Kidney (tissue), 14 donors: Measurements from ENCODE around the gene MTOR. TPM values are rescaled to one million over a fixed set of nuclear protein-coding genes. Genes with fewer than 3 reads are reported as not detected.

Experiments
- DNase-seq, 5 donors: peaks; one replicate each; pipeline ENCODE4 v3.0.0-alpha.2; 2013 to 2020
- FAIRE-seq: peaks from 2 replicates; lab custom pipeline; 2012; peaks lifted over from hg19 to GRCh38; lab: Jason Lieb, UNC
- H3K27ac ChIP-seq, 2 donors: one replicate each; pipeline ENCODE4 v1.7.0; 2013; ENCODE audit warnings: low read depth in 2 of 2, low read length in 2 of 2, inconsistent platforms in 1 of 2
- H3K27me3 ChIP-seq: one replicate; pipeline ENCODE4 v1.7.1; 2013; ENCODE audit warnings: low read length, inconsistent platforms; ENCODE audit not compliant: control insufficient read depth, insufficient read depth
- H3K36me3 ChIP-seq, 3 donors: one replicate each; pipeline versions ENCODE4 v1.7.0 to v1.7.1; 2013; ENCODE audit warnings: low read length in 3 of 3, control low read depth in 1 of 3, inconsistent platforms in 1 of 3; ENCODE audit not compliant: insufficient read depth in 3 of 3, control insufficient read depth in 2 of 3
- H3K4me1 ChIP-seq, 3 donors: one replicate each; pipeline versions ENCODE4 v1.7.0 to v1.7.1; 2013; ENCODE audit warnings: low read length in 3 of 3, inconsistent platforms in 1 of 3, low read depth in 1 of 3; ENCODE audit not compliant: control insufficient read depth in 2 of 3, insufficient read depth in 2 of 3
- H3K4me3 ChIP-seq, 3 donors: one replicate each; pipeline versions ENCODE4 v1.7.0 to v1.8.1; 2013; ENCODE audit warnings: low read length in 3 of 3, control low read depth in 1 of 3, inconsistent platforms in 1 of 3
- H3K9ac ChIP-seq, 3 donors: one replicate each; pipeline versions ENCODE4 v1.7.0 to v1.7.1; 2013; ENCODE audit warnings: low read length in 3 of 3, control low read depth in 1 of 3, inconsistent platforms in 1 of 3
- H3K9me3 ChIP-seq, 3 donors: one replicate each; pipeline versions ENCODE4 v1.7.0 to v1.7.1; 2013; ENCODE audit warnings: low read length in 3 of 3, control low read depth in 1 of 3, inconsistent platforms in 1 of 3; ENCODE audit not compliant: control insufficient read depth in 2 of 3, insufficient read depth in 1 of 3
- CTCF ChIP-seq: IDR thresholded peaks from 3 replicates; pipeline ENCODE4 v1.5.1; 2012; ENCODE audit warnings: mild to moderate bottlenecking, moderate library complexity, borderline replicate concordance; ENCODE audit not compliant: insufficient read depth; ENCODE audit errors: extremely low read depth
- intact Hi-C: fragments of 100-400 bp; cut with DNase I; formaldehyde crosslinking; loops from one replicate; pipeline ENCODE4 v1.11.1; 2022
- polyA plus RNA-seq: library from polyadenylated mRNA; stranded (reverse); fragments of 350-450 nt; fragmentation: Illumina TruSeq; extraction: RNeasy Lipid Tissue Mini Kit (QIAGEN cat#74804); gene quantifications from one replicate; pipeline ENCODE4 v1.2.3, GENCODE V29; 2014; ENCODE audit warnings: low read depth, low replicate concordance; ENCODE audit not compliant: insufficient read depth
- total RNA-seq: library from RNA; stranded (reverse); fragmentation: NEBNext Ultra II Directional; extraction: Animal tissue kit (Norgen Biotek cat#: 25700); gene quantifications from one replicate; pipeline ENCODE4 v1.2.1, GENCODE V29; 2021
- donor health status: control.
- donor health status: control.
- donor health status: control.
- donor health status: control.
- donor health status: control.
- donor health status: DM: yes; HTN: yes; CAD: no.
- donor health status: Normal renal cell carcinoma (clear cell type).

Gene MTOR
- total and polyA plus RNA-seq, 2 donors from 2014 or later = 16.0 to 36.8 TPM

- no peak for FAIRE-seq
- no peak for TF ChIP-seq CTCF
Measured at GRCh38 chr1:11245248-11245647, 17.1 kb downstream of the MTOR start.

GRCh38 chr1:11238311-11238710, 24.0 kb downstream of the MTOR start:
- TF ChIP-seq CTCF = no peak
- no peaks in the 10 kb centered on the region for H3K27me3 ChIP-seq
- no peak for FAIRE-seq
- H3K27ac ChIP-seq = no peak overlapping the region
- no peaks in the 10 kb centered on the region for H3K4me1 ChIP-seq
- intact Hi-C loops = no loop called here
- peaks cover 5 to 74% (median 44%) of the 10 kb centered on the region in 3 donors for H3K36me3 ChIP-seq
- H3K9me3 ChIP-seq = no peaks in the 10 kb centered on the region
- H3K9ac ChIP-seq = no peak overlapping the region
- H3K4me3 ChIP-seq = no peak overlapping the region
- DNase-seq = no peak

More at GRCh38 chr1:11245248-11245647, 17.1 kb downstream of the MTOR start:
- Histone ChIP-seq H3K4me3 (no peak overlapping the region), H3K27ac (no peak overlapping the region), H3K9ac (no peak overlapping the region), H3K9me3 (no peaks in the 10 kb centered on the region), H3K36me3 (peaks cover 2 to 37% (median 23%) of the 10 kb centered on the region in 3 donors), H3K4me1 (no peaks in the 10 kb centered on the region), H3K27me3 (no peaks in the 10 kb centered on the region)
- no peak for DNase-seq
- intact Hi-C loops = loop anchor here (10.0 kb wide), 1 partner anchor 400 kb away; no protein-coding TSS in a partner anchor

GRCh38 chr1:11237356-11237755, 25.0 kb downstream of the MTOR start:
- no peak for TF ChIP-seq CTCF
- peaks cover 5 to 72% (median 40%) of the 10 kb centered on the region in 3 donors for H3K36me3 ChIP-seq
- no peak overlapping the region for H3K27ac ChIP-seq
- intact Hi-C loops = no loop called here
- FAIRE-seq = no peak
- H3K9me3 ChIP-seq = no peaks in the 10 kb centered on the region
- no peaks in the 10 kb centered on the region for H3K4me1 ChIP-seq
- no peaks in the 10 kb centered on the region for H3K27me3 ChIP-seq
- no peak overlapping the region for H3K9ac ChIP-seq
- no peak overlapping the region for H3K4me3 ChIP-seq
- no peak for DNase-seq

GRCh38 chr1:11233208-11233607, 29.1 kb downstream of the MTOR start:
- no peak overlapping the region for H3K4me3 ChIP-seq
- TF ChIP-seq CTCF = no peak
- H3K9ac ChIP-seq = no peak overlapping the region
- intact Hi-C loops = no loop called here
- H3K36me3 ChIP-seq = peaks cover 7 to 84% (median 53%) of the 10 kb centered on the region in 3 donors
- no peaks in the 10 kb centered on the region for H3K4me1 ChIP-seq
- no peaks in the 10 kb centered on the region for H3K27me3 ChIP-seq
- H3K27ac ChIP-seq = no peak overlapping the region
- DNase-seq = no peak
- FAIRE-seq = no peak
- H3K9me3 ChIP-seq = no peaks in the 10 kb centered on the region
